Naive thymus-derived CD8-positive, alpha-beta T cell (primary cell): ENCODE results near the gene PAGE5. TPM values are rescaled to one million over a fixed set of nuclear protein-coding genes. Genes with fewer than 3 reads are reported as not detected.

Source experiments
- ATAC-seq, 2 donors: fragments of 150-1000 bp; cut with Tn5 transposase in 1 of 2; sonication (Bioruptor Pico), chemical (Tn5 transposase) in 1 of 2; 1 replicate in 1 of 2; 2 replicates in 1 of 2; pipeline ENCODE4 v1.10.0; 2021; ENCODE audit warnings: mild to moderate bottlenecking in 2 of 2, moderate library complexity in 2 of 2
- POLR2A ChIA-PET: fragments of 350-600 bp; sonication (Branson Sonifier 250); formaldehyde crosslinking; loops from one replicate; lab custom pipeline; 2021; ENCODE audit warnings: antibody characterized with exemption; lab: Charles Lee
- DNase-seq, 10 donors: peaks; one replicate each; pipeline versions ENCODE4 v3.0.0 to v3.0.0-alpha.2; 2020 to 2022
- H3K27ac Mint-ChIP-seq, 10 donors: one replicate each; pipeline ENCODE4 v1.8.0; 2020 to 2022; ENCODE audit warnings: mild to moderate bottlenecking in 10 of 10, mixed read lengths in 10 of 10, moderate library complexity in 4 of 10, inconsistent platforms in 1 of 10
- H3K27me3 Mint-ChIP-seq, 5 donors: one replicate each; pipeline ENCODE4 v1.8.0; 2021 to 2022; ENCODE audit warnings: mixed read lengths in 5 of 5
- H3K36me3 Mint-ChIP-seq, 3 donors: one replicate each; pipeline ENCODE4 v1.8.0; 2020 to 2022; ENCODE audit warnings: mixed read lengths in 3 of 3, mild to moderate bottlenecking in 2 of 3, inconsistent platforms in 1 of 3
- H3K4me1 Mint-ChIP-seq, 4 donors: one replicate each; pipeline ENCODE4 v1.8.0; 2021 to 2022; ENCODE audit warnings: mixed read lengths in 4 of 4
- H3K4me3 Mint-ChIP-seq, 10 donors: one replicate each; pipeline ENCODE4 v1.8.0; 2020 to 2022; ENCODE audit warnings: mild to moderate bottlenecking in 10 of 10, mixed read lengths in 10 of 10, moderate library complexity in 6 of 10, inconsistent platforms in 1 of 10
- H3K9me3 Mint-ChIP-seq, 9 donors: one replicate each; pipeline ENCODE4 v1.8.0; 2020 to 2022; ENCODE audit warnings: mixed read lengths in 9 of 9, mild to moderate bottlenecking in 3 of 9, inconsistent platforms in 1 of 9, moderate library complexity in 1 of 9
- polyA plus RNA-seq, 3 donors: library from polyadenylated mRNA; unstranded; fragments of 300-500 nt; fragmentation: Illumina TruSeq; gene quantifications; one replicate each; pipeline ENCODE4 v1.2.3, GENCODE V29; 2021
- total RNA-seq, 8 experiments: library from RNA in 2 of 8; stranded (reverse) in 2 of 8; gene quantifications; one replicate each; pipeline ENCODE4 v1.2.3 and lab custom pipeline; 2021 to 2026

Gene PAGE5, protein sequence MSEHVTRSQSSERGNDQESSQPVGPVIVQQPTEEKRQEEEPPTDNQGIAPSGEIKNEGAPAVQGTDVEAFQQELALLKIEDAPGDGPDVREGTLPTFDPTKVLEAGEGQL
- total RNA-seq: not detected
- 1 to 10 TPM in 1 of 3 donors, not detected in 2; 1.2 TPM for polyA plus RNA-seq
- total RNA-seq (lab: John Stamatoyannopoulos, UW): 0 to 2.5 (median 0.40) reads per million in 6 experiments

DNA sequence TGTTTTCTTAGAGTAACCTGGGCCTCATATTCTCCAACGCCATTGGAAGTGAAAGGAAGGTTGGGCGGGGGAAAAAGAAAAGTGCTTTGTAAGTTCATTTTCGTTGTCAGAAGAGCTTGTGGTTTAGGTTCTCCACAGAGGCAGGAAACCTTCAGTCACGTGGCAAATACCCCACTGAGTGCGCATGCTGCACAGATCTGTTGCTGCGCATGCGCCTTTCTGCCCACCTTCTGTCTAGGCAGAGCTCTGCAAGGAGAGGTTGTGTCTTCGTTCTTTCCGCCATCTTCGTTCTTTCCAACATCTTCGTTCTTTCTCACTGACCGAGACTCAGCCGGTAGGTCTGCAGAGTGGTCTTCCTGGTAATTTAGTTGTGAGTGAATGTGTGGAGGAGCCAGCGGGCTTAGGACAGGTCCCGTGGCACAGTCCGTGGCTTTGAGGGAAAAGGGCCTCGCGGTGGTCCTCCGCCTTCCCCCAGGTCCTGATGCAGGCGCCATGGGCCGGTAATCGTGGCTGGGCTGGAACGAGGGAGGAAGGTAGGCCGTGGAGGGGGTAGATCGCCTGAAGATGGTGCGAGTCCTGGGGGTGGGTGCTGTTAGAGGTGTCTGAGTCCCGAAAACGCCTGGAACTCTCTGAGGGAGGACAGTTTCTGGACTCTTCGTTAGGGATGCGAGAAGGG lies at the start of gene PAGE5:
TSS of gene PAGE5 (plus strand) at position 228 of the 676 bp plus-strand sequence. CDS start 1,037 bp downstream, outside the sequence.
- Mint-ChIP-seq H3K4me3 (no peak within 1 kb of the TSS), H3K27ac (no peak within 1 kb of the TSS), H3K4me1 (no peaks in the 10 kb centered on the region), H3K36me3 (no peaks in the 10 kb centered on the region), H3K27me3 (peaks cover 0 to 2% (median 0%) of the 10 kb centered on the region in 5 donors), H3K9me3 (no peaks in the 10 kb centered on the region)
- POLR2A ChIA-PET: no interaction called here
- DNase-seq (peak in 1 of 10 donors; percentile 2), ATAC-seq (no peak)

DNA sequence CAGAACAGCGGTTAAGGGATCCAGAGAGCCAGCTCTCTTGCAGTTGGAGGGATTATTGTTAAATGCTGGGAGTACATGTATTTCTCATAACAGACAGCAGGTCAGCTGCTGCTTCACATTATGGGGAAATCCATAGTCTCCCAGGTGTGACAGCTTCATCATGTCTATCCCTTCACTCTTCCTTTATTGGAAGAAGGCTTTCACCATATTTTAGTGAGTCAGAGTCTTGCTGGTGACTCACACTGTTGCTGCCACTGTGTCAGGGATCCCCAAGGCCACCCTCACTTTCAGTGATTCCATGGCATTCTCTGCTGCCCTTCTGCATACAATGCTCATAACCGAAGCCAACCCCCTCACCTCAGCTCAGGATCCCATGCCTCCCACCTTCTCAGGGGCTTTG lies 32.9 kb upstream of the PAGE5 start:
- Mint-ChIP-seq H3K4me3 (no peak overlapping the region), H3K4me1 (no peaks in the 10 kb centered on the region), H3K27me3 (peaks cover 0 to 3% (median 1%) of the 10 kb centered on the region in 5 donors), H3K36me3 (peaks cover 0 to under 1% (median 0%) of the 10 kb centered on the region in 3 donors), H3K27ac (no peak overlapping the region), H3K9me3 (peaks cover 0 to 3% (median 0%) of the 10 kb centered on the region in 9 donors)
- DNase-seq (no peak), ATAC-seq (no peak)
- POLR2A ChIA-PET: no interaction called here

DNA sequence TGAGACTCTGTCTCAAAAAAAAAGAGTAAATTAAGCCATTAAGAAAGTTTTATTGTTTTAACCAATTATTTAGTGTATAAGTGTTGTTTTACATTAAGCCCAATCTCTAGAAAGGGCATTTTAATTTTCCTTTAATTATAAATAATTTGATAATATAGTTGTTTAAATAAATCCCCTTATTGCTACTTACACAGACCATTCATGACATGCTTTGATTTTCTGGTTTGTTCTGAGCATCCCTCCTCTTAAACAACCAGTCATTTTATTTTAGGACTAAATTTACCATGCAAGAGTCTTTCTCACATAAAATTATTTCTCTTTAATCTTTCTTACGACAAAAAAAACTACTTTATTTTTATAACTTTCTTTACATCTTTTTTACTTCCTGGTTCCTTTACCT lies 23.5 kb upstream of the PAGE5 start:
- Mint-ChIP-seq H3K4me3 (no peak overlapping the region), H3K27me3 (peaks cover 0 to 1% (median 0%) of the 10 kb centered on the region in 5 donors), H3K27ac (no peak overlapping the region), H3K4me1 (no peaks in the 10 kb centered on the region), H3K9me3 (peaks cover 0 to 18% (median 1%) of the 10 kb centered on the region in 9 donors), H3K36me3 (peaks cover 0 to 9% (median 5%) of the 10 kb centered on the region in 3 donors)
- POLR2A ChIA-PET: no interaction called here
- ATAC-seq: no peak
- DNase-seq: no peak

DNA sequence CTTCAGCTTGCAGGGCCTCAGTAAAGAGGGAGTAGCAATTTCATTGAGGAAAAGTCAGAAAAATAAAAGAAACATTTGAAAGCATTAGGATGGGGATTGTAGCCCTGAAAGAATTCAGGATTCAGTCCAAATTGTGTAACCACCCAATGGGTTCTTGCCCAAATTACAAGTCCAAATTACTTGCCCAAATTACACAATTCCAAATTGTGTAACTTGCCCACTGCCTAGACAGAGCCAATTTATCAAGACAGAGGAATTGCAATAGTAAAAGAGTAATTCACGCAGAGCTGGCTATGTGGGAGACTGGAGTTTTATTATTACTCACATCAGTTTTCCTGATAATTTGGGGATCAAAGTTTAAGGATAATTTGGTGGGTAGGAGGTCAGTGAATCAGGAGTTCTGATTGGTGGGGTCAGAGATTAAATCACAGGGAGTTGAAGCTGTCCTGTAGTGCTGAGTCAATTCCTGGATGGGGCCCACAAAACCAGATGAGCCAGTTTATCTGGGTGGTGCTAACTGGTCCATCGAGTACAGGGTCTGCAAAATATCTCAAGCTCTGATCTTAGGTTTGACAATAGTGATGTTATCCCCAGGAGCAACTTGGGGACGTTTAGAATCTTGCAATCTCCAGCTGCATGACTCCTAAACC lies 18.1 kb upstream of the PAGE5 start:
- POLR2A ChIA-PET: no interaction called here

DNA sequence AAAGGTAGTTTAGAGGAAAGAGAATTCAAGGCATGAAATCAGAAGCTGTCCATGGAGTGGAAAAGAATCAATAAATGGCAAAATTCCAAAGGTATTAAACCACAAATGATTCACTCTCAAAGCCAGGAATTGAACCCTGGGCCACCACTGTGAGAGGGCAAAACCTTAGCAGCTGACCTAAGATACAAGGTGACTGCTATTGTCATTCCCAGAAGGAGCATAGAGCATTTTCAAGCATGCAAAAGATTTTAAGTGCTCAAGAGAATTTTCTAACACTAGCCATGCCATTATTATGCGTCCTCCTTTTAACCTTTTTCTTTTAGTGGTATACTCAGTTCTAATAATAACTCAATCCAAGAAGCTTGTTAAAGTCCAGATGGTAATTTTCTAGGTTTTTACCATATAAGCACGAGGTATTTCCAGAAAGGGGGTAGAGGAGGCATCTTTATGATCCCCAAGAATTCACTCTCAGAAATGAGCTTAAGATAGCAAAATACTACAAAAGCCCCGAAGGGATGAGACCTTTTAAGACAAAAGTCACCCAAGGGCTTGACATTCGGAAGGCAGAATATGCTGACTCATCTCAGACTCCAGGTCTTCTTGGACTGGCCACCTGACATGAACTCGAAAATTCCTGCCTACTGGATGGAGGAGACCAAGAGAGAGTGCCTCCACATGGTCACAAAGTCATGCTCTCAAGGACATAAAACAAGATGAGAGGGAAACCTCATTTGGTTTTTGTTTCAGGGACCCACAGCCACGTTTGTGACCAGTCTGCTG lies 13.8 kb upstream of the PAGE5 start:
- DNase-seq (no peak), ATAC-seq (no peak)
- Mint-ChIP-seq H3K9me3 (no peaks in the 10 kb centered on the region), H3K27me3 (peaks cover 0 to 6% (median 0%) of the 10 kb centered on the region in 5 donors), H3K4me1 (no peaks in the 10 kb centered on the region), H3K4me3 (no peak overlapping the region), H3K36me3 (no peaks in the 10 kb centered on the region), H3K27ac (no peak overlapping the region)
- POLR2A ChIA-PET: no interaction called here

More for the DNA sequence above, 18.1 kb upstream of the PAGE5 start:
- H3K36me3 Mint-ChIP-seq: no peaks in the 10 kb centered on the region
- no peaks in the 10 kb centered on the region for H3K4me1 Mint-ChIP-seq
- no peak overlapping the region for H3K27ac Mint-ChIP-seq
- H3K4me3 Mint-ChIP-seq: no peak overlapping the region
- H3K27me3 Mint-ChIP-seq: peaks cover 0 to 3% (median 0%) of the 10 kb centered on the region in 5 donors
- ATAC-seq (no peak), DNase-seq (no peak)
- H3K9me3 Mint-ChIP-seq: no peaks in the 10 kb centered on the region

DNA sequence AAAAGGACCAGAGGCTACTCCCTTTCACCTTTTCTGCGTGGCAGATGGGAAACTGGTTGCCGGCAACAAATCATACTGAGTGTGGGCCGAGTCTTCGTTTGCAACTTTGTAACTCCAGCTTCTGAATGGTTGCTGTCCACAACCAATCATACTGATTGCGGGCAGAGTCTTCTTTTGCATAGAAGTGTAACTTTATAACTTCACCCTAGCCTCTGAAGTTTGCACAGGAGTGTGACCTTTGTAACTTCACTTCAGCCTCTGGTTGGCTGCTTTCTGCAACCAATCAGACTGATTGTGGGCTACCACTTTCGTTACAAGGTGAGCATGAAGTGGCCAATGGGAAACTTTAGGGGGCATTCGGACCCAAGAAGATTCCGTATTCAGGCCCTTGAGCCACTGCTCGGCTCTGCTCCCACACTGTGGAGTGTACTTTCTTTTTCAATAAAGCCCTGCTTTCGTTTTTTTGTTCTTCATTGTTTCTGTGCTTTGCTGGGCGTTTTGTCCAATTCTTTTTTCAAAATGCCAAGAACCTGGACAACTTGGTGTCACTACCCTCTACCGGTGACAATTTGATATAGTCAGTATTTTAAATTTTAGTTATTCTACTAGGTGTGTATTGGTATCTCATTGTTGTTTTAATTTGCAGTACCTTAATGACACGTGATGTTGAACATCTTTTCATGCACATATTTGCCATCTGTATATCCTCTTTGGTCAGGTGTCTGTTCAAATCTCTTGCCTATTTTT lies 9.0 kb upstream of the PAGE5 start:
- Mint-ChIP-seq H3K27ac (no peak overlapping the region), H3K4me3 (no peak overlapping the region), H3K36me3 (no peaks in the 10 kb centered on the region), H3K4me1 (no peaks in the 10 kb centered on the region), H3K9me3 (no peaks in the 10 kb centered on the region), H3K27me3 (peaks cover 0 to 6% (median 0%) of the 10 kb centered on the region in 5 donors)
- ATAC-seq (no peak), DNase-seq (no peak)
- POLR2A ChIA-PET: no interaction called here

DNA sequence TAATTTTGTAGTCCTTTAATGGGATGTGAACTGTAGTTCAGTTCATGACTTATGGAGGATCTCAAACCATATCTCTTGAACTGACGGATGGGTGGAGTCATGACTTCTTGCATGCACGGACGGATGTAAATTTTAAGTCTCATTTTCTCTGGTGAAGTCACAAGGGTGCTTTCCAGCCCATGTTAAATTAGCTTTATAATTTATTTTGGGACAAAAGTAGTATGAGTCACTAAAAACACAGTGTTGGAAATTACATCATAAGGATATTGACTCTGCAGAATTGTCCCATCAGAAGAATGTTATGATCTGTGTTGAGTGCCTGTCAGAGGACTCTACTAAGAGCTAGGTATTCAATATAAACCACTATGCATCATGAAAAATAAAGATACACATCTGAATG lies 6.8 kb upstream of the PAGE5 start:
- DNase-seq (no peak), ATAC-seq (no peak)
- Mint-ChIP-seq H3K36me3 (no peaks in the 10 kb centered on the region), H3K27me3 (no peaks in the 10 kb centered on the region), H3K9me3 (no peaks in the 10 kb centered on the region), H3K4me1 (no peaks in the 10 kb centered on the region), H3K27ac (no peak overlapping the region), H3K4me3 (no peak overlapping the region)
- POLR2A ChIA-PET: no interaction called here

DNA sequence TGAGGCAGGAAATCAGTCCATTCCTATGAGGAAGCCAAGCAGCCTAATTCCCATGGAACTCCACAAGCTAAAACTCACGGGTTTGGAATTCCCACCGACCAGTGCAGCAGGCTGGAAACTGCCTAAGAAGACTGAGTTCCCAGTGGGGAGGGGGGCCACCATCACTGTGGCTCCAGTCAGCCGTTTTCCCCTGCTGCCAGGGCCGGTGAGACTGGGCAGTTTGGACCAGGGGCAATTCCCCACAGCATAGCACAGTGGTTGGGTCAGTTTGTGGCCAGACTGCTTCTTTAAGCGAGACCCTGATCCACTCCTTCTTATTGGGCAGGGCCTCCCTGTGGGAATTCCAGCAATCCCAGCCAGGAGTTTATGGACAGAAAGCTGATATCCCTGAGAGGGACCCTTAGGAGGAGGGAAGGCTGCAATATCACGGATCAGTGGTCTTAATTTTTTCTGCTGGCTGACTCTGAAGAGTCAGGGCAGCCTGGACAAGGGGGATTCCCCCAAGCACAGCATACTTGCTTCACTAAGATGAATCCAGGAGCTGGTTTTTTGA lies 20.7 kb downstream of the PAGE5 start:
- Mint-ChIP-seq H3K27me3 (peaks cover under 1 to 10% (median 2%) of the 10 kb centered on the region in 5 donors), H3K4me1 (no peaks in the 10 kb centered on the region), H3K36me3 (peaks cover 0 to 6% (median 0%) of the 10 kb centered on the region in 3 donors), H3K27ac (no peak overlapping the region), H3K4me3 (no peak overlapping the region), H3K9me3 (peaks cover 0 to 28% (median 3%) of the 10 kb centered on the region in 9 donors)
- POLR2A ChIA-PET: no interaction called here
- ATAC-seq (no peak), DNase-seq (no peak)

DNA sequence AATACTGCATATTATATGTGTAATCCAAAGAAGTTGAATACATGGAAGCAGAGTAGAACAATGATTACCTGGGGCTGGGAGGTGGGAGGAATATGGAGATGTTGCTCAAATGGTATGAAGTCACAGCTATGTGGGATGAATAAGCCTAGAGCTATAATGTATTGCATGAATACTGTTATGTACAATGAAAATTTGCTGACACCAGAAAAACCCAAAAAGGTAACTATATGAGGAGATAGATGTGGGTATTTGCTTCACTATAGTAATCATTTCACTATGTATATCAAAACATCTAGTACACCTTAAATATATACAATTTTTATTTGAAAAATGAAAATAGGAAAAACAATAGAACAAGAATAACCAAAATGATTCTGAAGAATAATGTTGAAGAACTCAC lies 33.4 kb downstream of the PAGE5 start:
- POLR2A ChIA-PET: no interaction called here
- H3K4me3 Mint-ChIP-seq: no peak overlapping the region
- H3K9me3 Mint-ChIP-seq: no peaks in the 10 kb centered on the region
- no peaks in the 10 kb centered on the region for H3K36me3 Mint-ChIP-seq
- H3K4me1 Mint-ChIP-seq: no peaks in the 10 kb centered on the region
- peaks cover 0 to 3% (median 0%) of the 10 kb centered on the region in 5 donors for H3K27me3 Mint-ChIP-seq
- ATAC-seq: no peak
- DNase-seq: no peak
- H3K27ac Mint-ChIP-seq: no peak overlapping the region

DNA sequence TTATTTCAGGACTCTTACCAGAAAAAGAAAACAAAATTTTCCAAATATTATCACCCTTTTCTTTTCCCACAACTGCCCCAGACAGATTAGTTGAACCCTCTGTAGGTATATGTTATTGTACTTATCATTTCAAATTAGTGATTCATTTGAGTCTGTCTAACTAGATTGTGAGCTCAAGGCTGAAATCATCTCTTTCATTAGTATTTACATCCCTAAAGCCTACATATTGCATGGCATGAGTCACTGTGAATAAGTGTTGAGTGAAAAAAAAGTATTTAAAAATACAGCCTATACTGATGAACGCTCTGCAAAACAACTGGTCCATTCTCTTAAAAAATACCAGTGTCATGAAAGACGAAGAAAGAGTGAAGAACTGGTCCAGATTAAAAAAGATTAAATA lies 40.7 kb downstream of the PAGE5 start:
- Mint-ChIP-seq H3K9me3 (no peaks in the 10 kb centered on the region), H3K4me3 (no peak overlapping the region), H3K27me3 (peaks cover 0 to 2% (median 0%) of the 10 kb centered on the region in 5 donors), H3K36me3 (no peaks in the 10 kb centered on the region), H3K27ac (no peak overlapping the region), H3K4me1 (no peaks in the 10 kb centered on the region)
- DNase-seq: no peak
- POLR2A ChIA-PET: no interaction called here
- no peak for ATAC-seq

DNA sequence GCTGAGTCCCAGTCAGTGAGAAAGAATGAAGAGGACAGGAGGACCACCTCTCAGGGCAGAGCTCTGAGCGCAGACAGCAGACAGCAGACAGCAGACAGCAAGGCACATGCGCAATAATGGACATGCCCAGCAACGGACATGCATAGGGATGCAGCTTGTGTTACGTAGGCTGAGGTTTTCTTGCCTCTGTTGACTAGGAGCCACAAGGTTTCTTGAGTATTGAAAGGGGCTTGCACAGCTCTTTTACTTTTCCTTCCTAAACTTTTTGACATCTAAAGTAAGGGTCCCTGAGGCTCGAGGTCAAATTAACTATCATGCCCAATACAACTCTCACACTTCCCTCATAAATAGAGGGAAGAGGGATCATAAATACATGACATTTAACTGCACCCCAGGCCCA lies 44.7 kb downstream of the PAGE5 start, which contains the start of gene PAGE3:
TSS of gene PAGE3 (minus strand) at position 101 of the 400 bp plus-strand sequence. CDS start 1,013 bp downstream, outside the sequence.
- no peaks in the 10 kb centered on the region for H3K27me3 Mint-ChIP-seq
- no peak within 1 kb of the TSS for H3K4me3 Mint-ChIP-seq
- no peaks in the 10 kb centered on the region for H3K4me1 Mint-ChIP-seq
- H3K9me3 Mint-ChIP-seq: no peaks in the 10 kb centered on the region
- H3K27ac Mint-ChIP-seq: peak within 1 kb of the TSS in 1 of 10 donors; percentile 69
- ATAC-seq (no peak), DNase-seq (no peak)
- POLR2A ChIA-PET: no interaction called here
- H3K36me3 Mint-ChIP-seq: no peaks in the 10 kb centered on the region
